GM18526 (cell line): ENCODE measurements around the gene RMI2.

ENCODE experiments used
- POLR2A ChIP-seq: IDR thresholded peaks from 3 replicates; pipeline ENCODE4 v1.6.1; 2011; ENCODE audit not compliant: insufficient read length; ENCODE audit errors: extremely low read depth

Gene RMI2

DNA sequence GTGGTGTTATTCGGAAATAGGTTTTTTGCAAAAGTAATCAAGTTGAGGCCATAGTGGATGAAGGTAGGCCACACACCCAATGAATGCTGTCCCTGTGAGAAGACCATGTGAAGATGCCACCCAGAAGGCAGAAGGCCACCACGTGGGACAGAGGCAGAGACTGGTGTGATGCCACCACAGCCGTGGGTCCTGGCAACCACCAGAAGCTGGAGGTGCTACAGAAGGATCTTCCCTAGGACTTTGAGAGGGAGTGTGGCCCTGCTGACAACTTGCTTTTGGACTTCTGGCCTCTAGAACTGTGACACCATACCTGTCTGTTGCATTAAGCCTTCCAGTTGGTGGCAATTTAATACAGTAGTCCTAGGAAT is 49.3 kb downstream of the RMI2 start:
- no peak for TF ChIP-seq POLR2A

DNA sequence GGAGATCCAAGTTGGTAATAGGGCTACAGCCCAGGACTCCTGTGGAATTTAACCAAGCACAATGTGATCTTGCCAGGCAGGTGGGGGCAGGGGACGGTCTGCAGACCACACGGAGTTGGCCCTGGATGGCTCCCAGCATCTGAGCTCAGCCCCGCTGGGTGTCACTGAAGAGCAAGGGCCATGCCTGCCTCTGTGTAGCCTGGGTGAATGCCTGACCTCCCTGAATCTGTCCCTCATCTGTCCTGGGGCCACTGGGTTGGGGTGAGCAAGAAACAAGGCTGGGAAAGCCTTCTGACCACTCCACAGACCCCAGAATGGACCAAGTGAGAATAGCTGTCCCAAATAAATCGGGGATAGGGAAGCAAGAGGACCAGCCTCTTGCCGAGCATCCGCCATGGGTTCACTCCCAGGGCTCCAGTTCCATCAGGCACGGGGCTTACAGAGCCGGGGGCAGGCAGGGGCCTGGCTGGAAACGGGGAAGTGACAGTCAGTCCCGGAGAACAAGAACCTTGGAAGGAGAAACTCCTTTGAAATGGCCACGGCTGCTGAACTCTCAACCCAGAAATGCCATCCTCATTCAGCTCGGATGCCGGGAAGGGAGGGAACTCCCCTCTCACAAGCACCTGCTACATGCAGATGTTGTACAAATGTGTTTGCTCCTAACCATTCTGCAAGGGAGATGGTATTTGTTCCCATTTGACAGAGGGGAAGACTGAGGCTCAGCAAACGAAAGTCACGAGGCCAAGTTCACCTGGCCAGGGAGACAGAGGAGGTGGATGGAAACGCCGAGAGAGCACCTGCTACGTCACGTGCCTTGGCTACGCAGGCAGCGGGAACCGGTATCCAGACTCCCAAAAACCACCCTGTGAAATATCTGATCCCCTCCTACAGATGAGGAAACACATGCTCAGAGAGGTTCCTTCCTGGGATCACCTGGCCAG is 50.0 kb downstream of the RMI2 start:
- no peak for TF ChIP-seq POLR2A

DNA sequence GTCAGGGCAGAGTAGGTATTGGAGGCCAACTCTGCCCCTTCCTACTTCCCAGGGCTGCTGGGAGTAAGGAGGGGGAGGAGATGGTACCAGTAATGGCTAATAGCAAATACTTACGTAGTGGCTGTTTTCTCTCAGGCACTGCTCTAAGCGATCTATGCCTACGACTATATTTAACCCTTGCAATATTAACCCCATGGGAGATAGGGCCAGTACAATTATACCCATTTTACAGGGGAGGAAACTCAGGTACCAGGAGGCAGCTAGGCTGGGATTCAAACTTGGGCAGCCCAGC is 50.6 kb downstream of the RMI2 start:
- no peak for TF ChIP-seq POLR2A

DNA sequence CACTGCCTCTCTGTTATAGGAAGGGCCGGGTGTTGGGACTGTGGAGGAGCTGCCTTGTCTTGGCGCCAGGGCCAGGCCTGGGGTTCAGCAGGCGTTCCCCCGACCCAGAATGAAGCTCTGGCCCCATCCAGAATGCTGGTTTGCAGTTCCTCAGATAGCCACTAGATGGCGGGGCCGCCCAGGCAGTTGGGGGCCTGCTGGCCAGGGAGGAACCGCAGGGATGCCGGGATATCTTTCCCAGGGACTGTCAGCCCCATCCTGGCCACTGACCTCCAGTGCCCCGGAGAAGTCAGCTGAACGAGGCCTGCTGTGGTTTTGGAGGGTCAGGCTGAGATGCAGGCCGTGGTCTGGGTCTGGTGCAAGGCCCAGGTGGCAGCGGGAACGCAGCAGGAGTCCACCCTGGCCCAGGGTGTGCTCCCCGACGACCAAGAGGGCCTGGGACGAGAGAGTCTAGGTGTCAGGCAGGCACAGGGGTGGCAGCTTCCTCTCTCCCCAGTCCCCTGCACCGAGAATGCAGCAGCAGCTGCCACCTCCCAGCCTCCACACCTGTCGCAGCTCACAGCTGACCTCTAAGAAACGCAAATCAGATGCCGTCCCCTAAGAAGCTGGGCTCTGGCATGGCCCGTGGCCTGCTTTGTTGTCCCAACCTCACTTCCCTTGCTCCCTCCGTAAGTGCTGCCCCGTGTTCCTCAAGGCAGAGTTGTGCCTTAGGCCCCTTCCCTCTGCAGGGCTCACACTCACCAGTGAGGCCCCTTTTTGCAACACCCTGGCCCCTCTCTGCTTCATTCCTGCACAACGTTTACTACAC is 51.2 kb downstream of the RMI2 start:
- TF ChIP-seq POLR2A, result no peak

DNA sequence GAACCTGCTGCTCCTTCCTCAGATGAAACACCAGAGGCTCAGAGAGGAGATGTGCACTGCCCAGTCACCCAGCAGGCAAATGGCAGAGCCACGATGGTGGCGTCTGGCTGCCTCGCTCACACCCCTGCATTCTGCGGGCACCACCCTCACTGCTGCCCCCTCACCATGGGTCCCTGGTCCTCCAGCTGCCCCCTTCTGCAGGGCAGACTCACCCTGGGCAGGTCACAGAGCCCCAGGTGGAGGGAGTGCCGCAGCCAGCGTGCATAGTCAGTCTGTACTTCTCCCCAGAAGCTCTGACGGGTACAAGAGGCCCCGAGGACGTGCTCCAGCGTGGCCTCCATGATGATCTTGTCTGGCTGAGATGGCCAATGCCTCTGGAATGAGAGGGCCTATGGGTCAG is 52.9 kb downstream of the RMI2 start:
- no peak for TF ChIP-seq POLR2A

DNA sequence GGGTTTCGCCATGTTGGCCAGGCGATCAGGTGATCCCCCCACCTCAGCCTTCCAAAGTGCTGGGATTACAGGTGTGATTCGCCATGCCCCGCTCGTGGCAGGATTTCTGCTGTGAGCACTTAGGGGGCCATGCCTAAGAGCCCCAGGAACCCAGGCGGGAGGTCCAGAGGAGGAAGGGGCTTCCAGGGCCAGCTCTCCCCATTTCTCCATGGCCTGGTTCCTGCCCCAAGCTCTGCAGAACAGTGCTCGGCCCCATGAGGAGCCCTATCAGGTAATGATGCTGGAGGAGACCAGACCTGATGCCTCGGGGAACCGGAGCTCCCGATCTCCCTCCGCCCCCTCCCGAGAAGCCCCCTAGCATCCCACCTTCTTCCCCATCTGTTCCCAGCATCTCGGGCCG is 53.6 kb downstream of the RMI2 start:
- no peak for TF ChIP-seq POLR2A

DNA sequence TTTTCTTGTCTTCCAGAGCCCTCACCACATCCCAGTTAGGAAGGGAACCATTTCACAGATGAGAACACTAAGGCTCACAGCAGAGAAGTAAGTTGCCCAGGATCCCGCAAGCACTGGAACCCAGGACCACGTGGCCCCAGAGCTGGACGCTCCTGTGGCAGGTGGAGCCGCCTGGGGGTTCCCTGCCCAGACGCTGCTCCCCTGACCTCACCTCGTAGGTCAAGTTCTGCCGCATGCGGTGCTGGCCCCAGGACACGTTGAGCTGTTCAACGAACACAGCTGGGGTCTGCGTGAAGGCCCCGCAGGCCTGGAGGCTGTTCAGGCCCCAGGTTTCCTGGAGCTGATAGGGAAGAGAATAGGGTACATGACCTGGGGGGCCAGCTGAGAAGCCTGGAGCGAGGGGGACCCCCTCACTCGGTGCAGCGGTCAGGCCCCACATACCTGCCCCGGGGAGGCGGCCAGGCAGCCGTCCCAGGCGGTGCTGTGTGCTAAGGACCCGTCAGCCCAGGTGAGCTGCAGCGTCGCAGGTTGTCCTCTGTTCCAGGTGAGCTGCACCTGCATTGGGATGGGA is 54.1 kb downstream of the RMI2 start:
- no peak for TF ChIP-seq POLR2A

DNA sequence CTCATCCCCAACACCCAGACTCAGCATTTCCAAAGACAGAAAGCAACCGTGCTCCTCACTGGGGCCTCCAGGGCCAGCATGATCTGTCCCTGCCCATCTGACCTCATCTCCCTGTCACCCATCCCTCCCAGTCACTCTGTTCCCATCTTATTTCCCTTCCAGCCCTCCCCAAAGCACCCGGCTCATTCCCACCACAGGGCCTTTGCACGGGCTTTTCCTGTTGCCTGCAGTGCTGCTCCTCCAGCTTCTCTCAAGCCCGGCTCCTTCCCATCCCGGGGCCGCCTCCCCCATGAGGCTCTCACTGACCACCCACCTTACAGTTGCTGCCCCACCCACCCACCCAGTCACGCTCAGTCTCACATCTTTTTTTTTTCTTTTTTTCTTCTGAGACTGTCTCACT is 54.8 kb downstream of the RMI2 start:
- no peak for TF ChIP-seq POLR2A
